LHCN-M2 (cell line): ENCODE data around the gene FOLR1. TPM values are rescaled to one million over a fixed set of nuclear protein-coding genes. Genes with fewer than 3 reads are reported as not detected.
A peak's percentile ranks its signal among the peaks of the same experiment; 100 is the strongest.

Experiments used
- DNase-seq: peaks from one replicate; pipeline ENCODE4 v3.0.0-alpha.2; 2012; ENCODE audit warnings: low read depth
- total RNA-seq: library from RNA; depleted of rRNA; stranded (reverse); fragments of >200 nt; gene quantifications from 2 replicates; pipeline ENCODE4 v1.2.3, GENCODE V29; 2014

FOLR1 gene
- total RNA-seq, 1 experiment from 2014 or later, result 0.17 TPM

DNA sequence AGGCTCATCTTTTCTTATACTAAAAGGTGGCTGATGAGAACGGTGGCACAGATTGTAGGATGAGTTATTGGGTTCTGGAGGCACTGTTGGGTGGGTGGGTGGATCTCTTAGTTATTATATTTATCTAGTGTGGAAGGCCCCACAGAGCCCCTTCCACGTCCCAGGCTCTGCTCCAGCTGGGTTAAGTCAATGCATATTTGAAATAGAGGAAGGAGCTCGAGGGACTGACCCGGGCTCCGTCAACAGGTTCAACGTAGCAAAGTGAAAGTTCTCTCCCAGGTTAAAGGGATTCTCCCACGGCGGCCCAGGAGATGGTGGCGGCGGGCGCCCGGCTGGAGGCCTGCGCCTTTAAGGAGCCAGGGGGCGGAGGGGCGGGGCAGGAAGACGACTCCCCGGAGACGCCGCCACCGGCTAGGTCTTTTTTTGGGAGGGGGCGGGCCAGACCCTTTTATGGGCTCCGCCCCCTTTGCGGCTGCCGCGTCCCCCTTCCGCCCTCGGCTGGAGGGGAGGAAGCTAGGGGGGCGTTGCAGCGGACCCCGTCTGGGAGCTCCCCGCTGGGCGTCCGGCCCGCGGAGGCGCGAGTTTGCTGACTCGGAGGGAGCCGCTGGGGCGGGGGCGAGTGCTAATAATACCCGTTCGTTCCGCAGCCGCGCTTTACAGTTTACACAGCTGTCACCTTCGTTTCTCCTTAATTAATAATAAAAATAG, 31.1 kb downstream of the FOLR1 start:
- DNase-seq, result peak; percentile 87

DNA sequence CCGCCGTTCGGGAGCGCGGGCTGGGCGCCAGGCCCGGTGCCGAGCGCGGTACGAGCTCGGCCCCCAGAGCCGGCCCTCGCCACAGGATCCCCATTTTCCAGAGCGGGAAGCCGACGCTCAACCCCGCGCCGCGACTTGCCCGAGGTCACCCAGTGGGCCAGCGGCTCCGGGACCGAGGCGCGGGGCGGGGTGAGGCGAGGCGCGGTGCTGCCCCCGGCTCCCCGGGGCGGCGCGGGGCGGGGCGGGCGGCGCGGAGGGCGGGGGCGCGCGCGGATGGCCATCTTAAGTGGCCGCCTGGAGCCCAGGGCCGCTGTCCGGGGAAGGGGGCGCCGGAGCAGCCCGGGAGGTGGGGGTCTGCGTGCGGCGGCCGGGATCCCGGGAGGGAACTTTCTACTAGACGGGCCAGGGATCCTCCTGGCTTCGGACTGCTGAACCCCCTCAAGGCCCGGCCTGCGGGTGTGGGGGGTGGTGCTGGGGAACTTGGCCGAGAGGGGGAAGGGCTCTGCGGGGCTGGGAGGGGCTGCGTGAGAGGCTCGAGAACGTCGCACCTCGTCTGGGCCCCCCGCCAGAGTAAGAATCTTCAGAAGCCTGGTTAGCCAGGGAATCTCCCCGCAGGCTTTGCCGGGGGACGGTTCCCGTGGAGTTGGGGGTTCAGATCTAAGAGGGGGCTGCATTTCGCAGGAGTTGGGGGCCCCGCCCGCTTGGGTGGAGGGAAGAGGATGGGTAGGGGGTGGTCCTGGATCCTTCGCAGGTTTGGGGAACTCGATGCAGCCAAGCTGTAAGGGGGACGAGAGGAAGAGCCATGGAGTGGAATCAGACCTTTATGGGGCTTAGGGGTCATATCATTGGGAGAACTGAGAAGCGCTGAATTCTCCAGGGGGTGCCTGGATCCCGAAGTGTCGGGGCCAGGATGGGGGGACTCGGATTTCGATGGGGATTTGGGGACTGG, 31.9 kb downstream of the FOLR1 start:
- peak; percentile 44 for DNase-seq

GRCh38 chr11:72224564-72225410, 32.8 kb downstream of the FOLR1 start, which contains the start of gene INPPL1:
TSS of gene INPPL1 (plus strand) at chr11:72224767. CDS start at chr11:72224985, 218 bp downstream.
- DNase-seq, result peak; percentile 26

DNA sequence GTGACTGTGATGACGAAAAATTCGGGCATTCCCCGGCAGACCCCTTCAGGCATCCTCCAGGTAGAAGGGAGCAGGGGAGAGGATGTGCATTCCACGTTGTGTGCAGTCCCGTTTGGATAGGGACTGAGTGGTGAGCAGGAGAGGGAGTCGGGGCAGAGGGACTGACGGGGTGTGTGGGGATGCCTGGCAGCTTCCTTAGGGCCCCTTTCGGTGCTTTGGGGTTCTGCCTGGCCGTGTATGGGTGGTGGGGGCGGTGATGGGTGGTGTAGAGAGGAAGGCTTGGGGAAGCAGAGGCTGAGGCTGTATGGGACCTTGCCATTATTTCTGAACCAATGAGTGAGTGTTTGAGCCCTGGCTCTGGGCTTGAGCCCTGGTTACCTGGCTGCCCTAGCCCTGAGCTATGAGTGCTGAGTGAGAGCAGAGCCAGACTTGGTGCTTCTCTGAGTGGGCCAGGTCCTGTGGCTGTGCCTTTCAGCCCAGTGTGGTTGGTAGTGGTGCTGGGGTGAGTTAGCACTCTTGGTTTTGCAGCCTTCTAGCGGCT, 33.5 kb downstream of the FOLR1 start:
- no peak for DNase-seq

- DNase-seq, result peak; percentile 27
Observed at GRCh38 chr11:72226701-72227100, 34.8 kb downstream of the FOLR1 start.

- peak; percentile 96 for DNase-seq
Observed at GRCh38 chr11:72227316-72228228, 35.6 kb downstream of the FOLR1 start.

DNA sequence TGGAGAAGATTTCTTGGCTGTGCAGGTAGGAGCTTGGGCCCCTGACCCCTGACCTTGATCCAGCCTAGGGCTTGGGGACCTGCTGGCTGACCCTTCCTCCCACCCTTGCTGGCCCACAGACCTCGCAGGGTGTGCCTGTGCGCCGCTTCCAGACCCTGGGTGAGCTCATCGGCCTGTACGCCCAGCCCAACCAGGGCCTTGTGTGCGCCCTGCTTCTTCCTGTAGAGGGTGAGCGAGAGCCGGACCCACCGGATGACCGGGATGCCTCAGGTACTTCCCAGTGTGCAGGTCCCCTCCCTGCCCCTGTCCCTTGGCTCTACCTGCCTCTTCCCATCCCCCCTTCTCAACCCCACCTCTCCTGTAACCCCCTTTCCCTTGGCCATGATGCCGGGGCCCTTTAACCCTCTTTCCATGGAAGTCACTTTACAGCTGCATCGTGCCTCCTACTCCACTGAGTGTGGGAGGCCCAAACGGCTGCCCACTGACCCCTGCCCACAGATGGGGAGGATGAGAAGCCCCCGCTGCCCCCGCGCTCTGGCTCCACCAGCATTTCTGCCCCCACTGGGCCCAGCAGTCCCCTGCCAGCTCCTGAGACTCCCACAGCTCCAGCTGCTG, 36.4 kb downstream of the FOLR1 start:
- no peak for DNase-seq

DNA sequence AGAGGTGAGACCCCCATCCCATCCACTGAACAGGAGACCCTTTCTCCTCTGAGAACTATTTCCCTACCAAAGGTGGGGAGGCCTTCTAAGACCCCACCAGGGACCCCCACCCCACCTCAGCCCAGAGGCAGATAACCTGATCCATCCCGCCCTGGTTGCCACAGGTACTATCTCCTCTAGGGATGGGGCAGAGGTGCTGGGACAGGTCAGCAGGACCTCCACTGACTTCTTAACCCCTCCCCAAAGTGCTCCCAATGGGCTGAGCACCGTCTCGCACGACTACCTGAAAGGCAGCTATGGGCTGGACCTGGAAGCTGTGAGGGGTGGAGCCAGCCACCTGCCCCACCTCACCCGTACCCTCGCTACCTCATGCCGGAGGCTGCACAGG, 36.9 kb downstream of the FOLR1 start:
- no peak for DNase-seq

GRCh38 chr11:72229336-72229924, 37.5 kb downstream of the FOLR1 start:
- no peak for DNase-seq

DNA sequence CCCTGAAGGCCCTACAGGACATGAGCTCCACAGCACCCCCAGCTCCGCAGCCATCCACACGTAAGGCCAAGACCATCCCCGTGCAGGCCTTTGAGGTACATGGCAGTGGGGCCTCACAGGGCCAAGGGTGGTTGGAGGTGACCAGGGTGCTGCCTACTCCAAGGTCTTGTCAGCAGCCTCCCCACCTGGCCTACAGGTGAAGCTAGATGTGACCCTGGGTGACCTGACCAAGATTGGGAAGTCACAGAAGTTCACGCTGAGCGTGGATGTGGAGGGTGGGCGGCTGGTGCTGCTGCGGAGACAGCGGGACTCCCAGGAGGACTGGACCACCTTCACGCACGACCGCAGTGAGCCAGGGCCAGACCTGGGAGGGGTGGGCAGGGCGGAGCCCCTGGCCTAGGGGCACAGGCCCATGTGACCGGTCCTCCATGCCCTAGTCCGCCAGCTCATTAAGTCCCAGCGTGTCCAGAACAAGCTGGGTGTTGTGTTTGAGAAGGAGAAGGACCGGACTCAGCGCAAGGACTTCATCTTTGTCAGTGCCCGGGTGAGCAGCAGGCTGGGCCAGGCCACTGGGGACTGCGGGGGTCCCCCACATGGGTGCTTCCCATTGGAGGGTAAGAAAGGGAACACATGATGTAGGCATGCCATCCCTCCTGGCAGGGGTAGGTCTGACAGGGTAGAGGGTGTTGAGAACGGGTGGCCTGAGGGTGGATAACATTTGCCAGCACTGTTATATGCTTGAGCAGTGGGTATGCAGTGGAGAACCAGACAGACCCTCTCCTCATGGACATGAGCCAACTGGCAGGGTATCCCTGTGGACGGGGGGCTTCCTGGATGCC, 38.2 kb downstream of the FOLR1 start:
- DNase-seq, result no peak

DNA sequence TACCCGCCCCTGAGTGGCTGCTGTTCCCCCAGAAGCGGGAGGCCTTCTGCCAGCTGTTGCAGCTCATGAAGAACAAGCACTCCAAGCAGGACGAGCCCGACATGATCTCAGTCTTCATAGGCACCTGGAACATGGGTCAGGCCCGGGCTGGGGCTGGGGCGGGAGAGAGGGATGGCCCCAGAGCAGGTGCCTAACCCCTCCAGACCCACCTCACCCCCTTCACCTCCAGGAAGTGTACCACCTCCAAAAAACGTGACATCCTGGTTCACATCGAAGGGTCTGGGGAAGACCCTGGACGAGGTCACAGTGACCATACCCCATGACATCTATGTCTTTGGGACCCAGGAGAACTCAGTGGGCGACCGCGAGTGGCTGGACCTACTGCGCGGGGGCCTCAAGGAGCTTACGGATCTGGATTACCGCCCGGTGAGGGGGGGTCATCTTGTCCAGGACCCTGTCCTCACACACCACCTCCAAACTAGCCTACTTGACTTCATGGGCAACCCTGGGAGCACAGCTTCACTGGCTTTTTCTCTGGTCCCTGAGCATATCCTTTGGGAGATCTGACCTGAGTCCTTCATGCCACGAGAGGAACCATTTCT, 38.9 kb downstream of the FOLR1 start:
- DNase-seq, result no peak

DNA sequence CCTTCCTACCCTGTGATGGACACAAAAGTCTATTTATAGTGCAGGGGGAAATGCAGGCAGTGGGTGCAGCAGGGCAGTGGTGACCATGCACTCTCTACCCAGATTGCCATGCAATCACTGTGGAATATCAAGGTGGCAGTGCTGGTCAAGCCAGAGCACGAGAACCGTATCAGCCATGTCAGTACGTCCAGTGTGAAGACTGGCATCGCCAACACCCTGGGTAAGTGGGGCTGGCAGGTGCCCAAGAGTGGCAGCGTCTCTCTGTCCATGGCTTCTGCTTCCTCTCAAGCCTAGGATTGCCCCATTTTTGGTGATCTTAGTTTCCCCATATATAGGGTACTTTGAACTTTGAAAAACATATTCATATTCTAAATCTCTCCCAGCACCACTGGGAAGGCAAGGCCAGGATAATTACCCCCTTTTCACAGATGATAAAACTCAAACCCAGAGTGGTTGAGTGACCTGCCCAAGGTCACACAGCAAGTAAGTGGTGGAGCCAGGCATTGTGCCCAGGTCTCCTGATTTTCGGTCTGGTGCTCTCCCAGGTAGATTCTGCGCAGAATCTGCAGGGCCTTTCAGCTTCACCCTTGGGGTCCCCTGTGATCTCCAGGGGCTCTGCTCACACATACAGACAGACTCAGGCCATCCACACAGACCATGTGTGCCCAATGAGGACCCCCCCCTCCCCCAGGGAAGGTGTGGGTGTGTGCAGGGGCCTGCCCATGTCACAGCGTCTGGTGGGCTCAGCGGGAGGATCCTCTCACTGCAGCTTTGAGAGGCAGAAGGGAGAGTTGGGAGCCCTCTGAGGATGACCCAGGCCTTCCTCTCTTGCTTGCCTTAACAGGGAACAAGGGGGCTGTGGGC, 39.7 kb downstream of the FOLR1 start:
- DNase-seq, result no peak

GRCh38 chr11:72232260-72233055, 40.5 kb downstream of the FOLR1 start:
- DNase-seq, result no peak

- no peak for DNase-seq
Observed at GRCh38 chr11:72233056-72233772, 41.3 kb downstream of the FOLR1 start.

- DNase-seq, result no peak
Observed at GRCh38 chr11:72233773-72234513, 42.0 kb downstream of the FOLR1 start.
